KMS-11 (cell line): ENCODE measurements around the gene SOX18.

Experiments
- H2AFZ ChIP-seq: fragments of 200-600 bp; sonication (generic); 2 replicates; pipeline ENCODE4 v1.6.1; 2016; ENCODE audit warnings: antibody characterized with exemption, mixed run types, low read depth
- H3K27ac ChIP-seq: fragments of 200-600 bp; sonication (generic); 2 replicates; pipeline ENCODE4 v1.6.1; 2016; ENCODE audit warnings: mild to moderate bottlenecking, mixed run types
- H3K27me3 ChIP-seq: fragments of 200-600 bp; sonication (generic); 2 replicates; pipeline ENCODE4 v1.6.1; 2017; ENCODE audit warnings: mild to moderate bottlenecking, low read depth, mixed run types, moderate library complexity; ENCODE audit not compliant: insufficient read depth
- H3K36me3 ChIP-seq: fragments of 200-600 bp; sonication (generic); 2 replicates; pipeline ENCODE4 v1.6.1; 2017; ENCODE audit warnings: mild to moderate bottlenecking, mixed run types; ENCODE audit not compliant: insufficient read depth
- H3K4me1 ChIP-seq: fragments of 200-600 bp; sonication (generic); 2 replicates; pipeline ENCODE4 v1.6.1; 2016; ENCODE audit warnings: mild to moderate bottlenecking, low read depth, mixed run types; ENCODE audit not compliant: poor library complexity, severe bottlenecking
- H3K4me2 ChIP-seq: fragments of 200-600 bp; sonication (generic); 2 replicates; pipeline ENCODE4 v1.7.0; 2016; ENCODE audit warnings: mild to moderate bottlenecking, mixed run types
- H3K4me3 ChIP-seq: fragments of 200-600 bp; sonication (generic); IDR thresholded peaks from 2 replicates; pipeline ENCODE4 v1.6.1; 2017; ENCODE audit warnings: low read depth, low read length, mixed read lengths; ENCODE audit not compliant: insufficient read depth
- H3K79me2 ChIP-seq: fragments of 200-600 bp; sonication (generic); 2 replicates; pipeline ENCODE4 v1.6.1; 2016; ENCODE audit warnings: low read depth, mixed run types; ENCODE audit not compliant: insufficient read depth
- H3K9ac ChIP-seq: fragments of 200-600 bp; sonication (generic); 2 replicates; pipeline ENCODE4 v1.6.1; 2016; ENCODE audit warnings: mild to moderate bottlenecking, mixed run types
- H4K20me1 ChIP-seq: fragments of 200-600 bp; sonication (generic); 2 replicates; pipeline ENCODE4 v1.6.1; 2016; ENCODE audit warnings: mild to moderate bottlenecking, mixed run types; ENCODE audit not compliant: insufficient read depth
- TF ChIP-seq, protein P1 (sequence below): fragments of 200-600 bp; sonication (generic); conservative IDR thresholded peaks from 2 replicates; pipeline ENCODE4 v1.6.1; 2017; ENCODE audit warnings: low read depth, mild to moderate bottlenecking, antibody characterized with exemption, low read length, moderate library complexity, mixed read lengths

SOX18 gene

GRCh38 chr20:64049878-64050260 is 430 bp upstream of the SOX18 start:
- no peak overlapping the region for H3K4me3 ChIP-seq
- peaks cover 74% of the 10 kb centered on the region for H3K27me3 ChIP-seq
- H2AFZ ChIP-seq = no peak overlapping the region
- H3K9ac ChIP-seq = no peak overlapping the region
- no peak overlapping the region for H3K4me2 ChIP-seq
- no peaks in the 10 kb centered on the region for H4K20me1 ChIP-seq
- H3K27ac ChIP-seq = no peak overlapping the region
- TF ChIP-seq, protein P1, sequence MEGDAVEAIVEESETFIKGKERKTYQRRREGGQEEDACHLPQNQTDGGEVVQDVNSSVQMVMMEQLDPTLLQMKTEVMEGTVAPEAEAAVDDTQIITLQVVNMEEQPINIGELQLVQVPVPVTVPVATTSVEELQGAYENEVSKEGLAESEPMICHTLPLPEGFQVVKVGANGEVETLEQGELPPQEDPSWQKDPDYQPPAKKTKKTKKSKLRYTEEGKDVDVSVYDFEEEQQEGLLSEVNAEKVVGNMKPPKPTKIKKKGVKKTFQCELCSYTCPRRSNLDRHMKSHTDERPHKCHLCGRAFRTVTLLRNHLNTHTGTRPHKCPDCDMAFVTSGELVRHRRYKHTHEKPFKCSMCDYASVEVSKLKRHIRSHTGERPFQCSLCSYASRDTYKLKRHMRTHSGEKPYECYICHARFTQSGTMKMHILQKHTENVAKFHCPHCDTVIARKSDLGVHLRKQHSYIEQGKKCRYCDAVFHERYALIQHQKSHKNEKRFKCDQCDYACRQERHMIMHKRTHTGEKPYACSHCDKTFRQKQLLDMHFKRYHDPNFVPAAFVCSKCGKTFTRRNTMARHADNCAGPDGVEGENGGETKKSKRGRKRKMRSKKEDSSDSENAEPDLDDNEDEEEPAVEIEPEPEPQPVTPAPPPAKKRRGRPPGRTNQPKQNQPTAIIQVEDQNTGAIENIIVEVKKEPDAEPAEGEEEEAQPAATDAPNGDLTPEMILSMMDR = no peak
- H3K4me1 ChIP-seq = peaks cover under 1% of the 10 kb centered on the region
- H3K36me3 ChIP-seq = no peaks in the 10 kb centered on the region
- no peaks in the 10 kb centered on the region for H3K79me2 ChIP-seq

DNA sequence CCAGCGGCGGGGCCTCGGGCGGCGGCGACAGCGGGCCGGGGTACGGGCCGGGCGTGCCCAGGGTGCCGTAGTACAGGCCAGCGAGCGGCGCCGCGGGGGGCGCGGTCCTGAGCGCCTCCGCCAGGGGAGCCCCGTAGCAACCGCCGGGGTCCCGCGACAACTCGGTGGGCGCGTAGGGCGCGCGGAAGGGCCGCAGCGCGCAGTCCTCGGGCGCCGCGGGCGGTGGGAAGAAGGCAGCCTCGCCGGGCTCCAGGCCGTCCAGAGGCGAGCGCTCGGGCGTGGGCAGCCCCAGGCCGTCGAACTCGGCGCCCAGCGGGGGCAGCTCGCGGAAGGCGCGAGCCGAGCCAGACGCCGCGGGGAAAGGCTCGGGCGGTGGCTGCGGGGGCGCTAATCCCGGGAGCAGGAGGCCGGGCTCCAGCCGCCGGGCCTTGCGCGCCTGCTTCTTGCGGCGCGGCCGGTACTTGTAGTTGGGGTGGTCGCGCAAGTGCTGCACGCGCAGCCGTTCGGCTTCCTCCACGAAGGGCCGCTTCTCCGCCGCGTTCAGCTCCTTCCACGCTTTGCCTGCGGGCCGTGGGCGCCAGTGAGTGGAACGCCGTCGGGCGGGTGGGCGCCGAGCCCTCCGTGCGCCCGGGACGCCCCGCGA is 916 bp downstream of the SOX18 start:
- no peak overlapping the region for H3K9ac ChIP-seq
- no peaks in the 10 kb centered on the region for H3K79me2 ChIP-seq
- H2AFZ ChIP-seq = no peak overlapping the region
- no peak overlapping the region for H3K4me2 ChIP-seq
- H3K36me3 ChIP-seq = no peaks in the 10 kb centered on the region
- H3K27ac ChIP-seq = no peak overlapping the region
- TF ChIP-seq, protein P1 = no peak
- H4K20me1 ChIP-seq = no peaks in the 10 kb centered on the region
- peaks cover 80% of the 10 kb centered on the region for H3K27me3 ChIP-seq
- H3K4me3 ChIP-seq = no peak overlapping the region
- no peaks in the 10 kb centered on the region for H3K4me1 ChIP-seq

DNA sequence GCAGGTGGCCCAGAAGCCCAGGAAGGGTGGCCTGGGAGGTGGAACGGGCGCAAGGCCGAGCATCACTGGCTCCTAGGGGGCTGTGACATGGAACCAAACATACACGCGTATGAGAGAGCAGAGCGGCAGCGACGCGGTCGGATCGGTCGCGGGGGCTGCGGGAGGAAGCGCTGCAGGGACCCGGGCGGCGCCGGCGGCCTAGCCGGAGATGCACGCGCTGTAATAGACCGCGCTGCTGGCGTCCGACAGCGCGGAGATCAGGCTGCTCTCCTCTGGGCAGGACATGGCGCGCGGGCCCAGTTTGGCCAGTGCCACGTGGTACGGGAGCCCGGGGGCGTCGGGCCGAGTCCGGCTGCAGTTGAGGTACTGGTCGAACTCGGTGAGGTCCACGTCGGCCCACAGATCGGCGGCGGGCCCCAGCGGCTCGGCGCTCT is 1.5 kb downstream of the SOX18 start:
- no peaks in the 10 kb centered on the region for H3K79me2 ChIP-seq
- peaks cover 82% of the 10 kb centered on the region for H3K27me3 ChIP-seq
- H4K20me1 ChIP-seq = no peaks in the 10 kb centered on the region
- no peak overlapping the region for H3K4me3 ChIP-seq
- H3K27ac ChIP-seq = no peak overlapping the region
- H3K4me1 ChIP-seq = no peaks in the 10 kb centered on the region
- no peak overlapping the region for H3K9ac ChIP-seq
- TF ChIP-seq, protein P1 = no peak
- H2AFZ ChIP-seq = no peak overlapping the region
- H3K4me2 ChIP-seq = no peak overlapping the region
- no peaks in the 10 kb centered on the region for H3K36me3 ChIP-seq

GRCh38 chr20:64047046-64047389 is 2.4 kb downstream of the SOX18 start:
- Histone ChIP-seq H3K9ac (no peak overlapping the region), H3K4me2 (no peak overlapping the region), H2AFZ (no peak overlapping the region), H3K4me3 (no peak overlapping the region), H4K20me1 (no peaks in the 10 kb centered on the region), H3K36me3 (no peaks in the 10 kb centered on the region), H3K4me1 (peaks cover 3% of the 10 kb centered on the region), H3K27ac (no peak overlapping the region), H3K79me2 (no peaks in the 10 kb centered on the region), H3K27me3 (peaks cover 79% of the 10 kb centered on the region)
- TF ChIP-seq, protein P1 = no peak
